Measurements from ENCODE around the gene NEURL1.

- TF ChIP-seq CTCF (IDR thresholded peaks at IDR 0.05; ENCODE audit: low read depth, low read length) (no peak), MAX (IDR thresholded peaks at IDR 0.05; ENCODE audit: low read depth, low read length) (no peak), POLR2A (IDR thresholded peaks at IDR 0.05; ENCODE audit: extremely low read depth, insufficient read length) (no peak)
These were observed 35.5 kb upstream of the NEURL1 start for GRCh38 chr10:103457896-103458583.

Measured in NB4 (cell line).